ENCODE results near the gene CAMK2B.

The CAMK2B gene

GRCh38 chr7:44286618-44287487, 38.5 kb downstream of the CAMK2B start:
- H3K4me1 ChIP-seq (ENCODE audit: control extremely low read depth in 1 of 4, control insufficient read depth in 4 of 4, insufficient read depth in 4 of 4, low read length in 3 of 4): peaks cover 0 to 19% (median 10%) of the 10 kb centered on the region in 4 experiments

GRCh38 chr7:44286182-44286617, 39.2 kb downstream of the CAMK2B start:
- Histone ChIP-seq H3K4me3 (ENCODE audit: control insufficient read depth in 1 of 7, extremely low read depth in 1 of 7, insufficient read depth in 4 of 7, low read depth in 2 of 7, low read length in 6 of 7) (no peak overlapping the region), H3K9me3 (ENCODE audit: control extremely low read depth in 1 of 5, control insufficient read depth in 4 of 5, insufficient read depth in 2 of 5, low read depth in 1 of 5, low read length in 4 of 5) (no peaks in the 10 kb centered on the region), H3K36me3 (ENCODE audit: control insufficient read depth in 4 of 4, insufficient read depth in 4 of 4, low read length in 3 of 4) (no peaks in the 10 kb centered on the region), H3K4me1 (ENCODE audit: control extremely low read depth in 1 of 4, control insufficient read depth in 4 of 4, insufficient read depth in 4 of 4, low read length in 3 of 4) (peaks cover 0 to 13% (median 6%) of the 10 kb centered on the region in 4 experiments), H3K27ac (ENCODE audit: insufficient read depth in 1 of 2, low read depth in 1 of 2, low read length in 2 of 2, poor library complexity in 1 of 2, severe bottlenecking in 2 of 2) (no peak overlapping the region), H3K27me3 (replicated peaks in 2 of 5; ENCODE audit: control insufficient read depth in 4 of 5, insufficient read depth in 5 of 5, low read length in 4 of 5) (no peaks in the 10 kb centered on the region)
- CTCF ChIA-PET: no interaction called here
- no peak for DNase-seq
- 99% methylated on average over 17 of the region's 17 CpGs for WGBS (ENCODE audit: insufficient coverage)
- POLR2A ChIA-PET: no interaction called here

More at GRCh38 chr7:44286618-44287487, 38.5 kb downstream of the CAMK2B start:
- ChIA-PET CTCF (no interaction called here), POLR2A (no interaction called here)
- Histone ChIP-seq H3K4me3 (ENCODE audit: control insufficient read depth in 1 of 7, extremely low read depth in 1 of 7, insufficient read depth in 4 of 7, low read depth in 2 of 7, low read length in 6 of 7) (no peak overlapping the region), H3K9me3 (ENCODE audit: control extremely low read depth in 1 of 5, control insufficient read depth in 4 of 5, insufficient read depth in 2 of 5, low read depth in 1 of 5, low read length in 4 of 5) (no peaks in the 10 kb centered on the region), H3K36me3 (ENCODE audit: control insufficient read depth in 4 of 4, insufficient read depth in 4 of 4, low read length in 3 of 4) (no peaks in the 10 kb centered on the region), H3K27me3 (replicated peaks in 2 of 5; ENCODE audit: control insufficient read depth in 4 of 5, insufficient read depth in 5 of 5, low read length in 4 of 5) (peaks cover 0 to 3% (median 0%) of the 10 kb centered on the region in 5 experiments), H3K27ac (ENCODE audit: insufficient read depth in 1 of 2, low read depth in 1 of 2, low read length in 2 of 2, poor library complexity in 1 of 2, severe bottlenecking in 2 of 2) (no peak overlapping the region)
- WGBS (ENCODE audit: insufficient coverage): 95% methylated on average over 14 of the region's 20 CpGs
- peak in 1 of 3 donors; percentile 18 for DNase-seq

- DNase-seq: no peak
- CTCF ChIA-PET: no interaction called here
These were observed 39.8 kb downstream of the CAMK2B start for GRCh38 chr7:44285561-44285960.

DNA sequence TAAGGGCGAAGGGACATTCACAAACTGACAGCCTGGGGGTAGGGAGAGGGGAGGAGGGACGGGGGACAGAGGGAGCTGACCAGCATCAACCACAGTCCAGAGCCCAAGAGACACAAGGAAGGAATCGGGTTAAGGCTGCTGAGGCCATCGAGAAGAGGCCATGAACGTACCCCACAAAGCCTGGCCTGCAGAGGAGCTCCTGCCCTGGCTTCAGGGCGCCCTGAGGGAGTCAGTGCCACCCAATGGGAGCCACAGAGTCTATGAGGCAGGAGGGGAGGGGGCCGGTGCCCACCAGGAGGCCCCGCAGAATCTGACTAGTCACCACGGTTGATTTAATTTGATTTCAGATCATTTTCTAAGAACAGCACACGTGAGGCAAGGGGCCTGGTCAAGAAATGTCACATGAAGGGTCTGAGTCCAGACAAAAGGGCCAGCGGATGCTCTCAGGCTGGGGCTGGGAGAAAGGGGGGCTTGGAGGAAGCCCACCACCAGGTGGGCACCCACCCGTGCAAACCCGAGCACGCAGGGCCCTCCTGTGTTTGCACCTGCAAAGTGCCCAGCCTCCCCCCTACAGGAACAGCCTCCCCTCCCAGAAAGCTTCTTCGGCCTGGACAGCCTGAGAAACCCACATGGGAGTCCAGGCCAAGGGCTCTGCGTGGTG, 40.4 kb downstream of the CAMK2B start:
- Histone ChIP-seq H3K4me1 (ENCODE audit: control extremely low read depth in 1 of 4, control insufficient read depth in 4 of 4, insufficient read depth in 4 of 4, low read length in 3 of 4) (peaks cover 0 to 5% (median 2%) of the 10 kb centered on the region in 4 experiments), H3K36me3 (ENCODE audit: control insufficient read depth in 4 of 4, insufficient read depth in 4 of 4, low read length in 3 of 4) (no peaks in the 10 kb centered on the region), H3K9me3 (ENCODE audit: control extremely low read depth in 1 of 5, control insufficient read depth in 4 of 5, insufficient read depth in 2 of 5, low read depth in 1 of 5, low read length in 4 of 5) (no peaks in the 10 kb centered on the region), H3K4me3 (ENCODE audit: control insufficient read depth in 1 of 7, extremely low read depth in 1 of 7, insufficient read depth in 4 of 7, low read depth in 2 of 7, low read length in 6 of 7) (no peak overlapping the region), H3K27me3 (replicated peaks in 2 of 5; ENCODE audit: control insufficient read depth in 4 of 5, insufficient read depth in 5 of 5, low read length in 4 of 5) (no peaks in the 10 kb centered on the region), H3K27ac (ENCODE audit: insufficient read depth in 1 of 2, low read depth in 1 of 2, low read length in 2 of 2, poor library complexity in 1 of 2, severe bottlenecking in 2 of 2) (no peak overlapping the region)
- ChIA-PET CTCF (no interaction called here), POLR2A (no interaction called here)
- 97% methylated on average over 14 of the region's 16 CpGs for WGBS (ENCODE audit: insufficient coverage)
- DNase-seq: no peak

More at GRCh38 chr7:44285561-44285960, 39.8 kb downstream of the CAMK2B start:
- WGBS (ENCODE audit: insufficient coverage): 98% methylated on average over 5 of the region's 24 CpGs
- no peaks in the 10 kb centered on the region for H3K36me3 ChIP-seq (ENCODE audit: control insufficient read depth in 4 of 4, insufficient read depth in 4 of 4, low read length in 3 of 4)
- no peaks in the 10 kb centered on the region for H3K9me3 ChIP-seq (ENCODE audit: control extremely low read depth in 1 of 5, control insufficient read depth in 4 of 5, insufficient read depth in 2 of 5, low read depth in 1 of 5, low read length in 4 of 5)
- H3K4me3 ChIP-seq (ENCODE audit: control insufficient read depth in 1 of 7, extremely low read depth in 1 of 7, insufficient read depth in 4 of 7, low read depth in 2 of 7, low read length in 6 of 7): no peak overlapping the region
- H3K27me3 ChIP-seq (replicated peaks in 2 of 5; ENCODE audit: control insufficient read depth in 4 of 5, insufficient read depth in 5 of 5, low read length in 4 of 5): no peaks in the 10 kb centered on the region
- H3K27ac ChIP-seq (ENCODE audit: insufficient read depth in 1 of 2, low read depth in 1 of 2, low read length in 2 of 2, poor library complexity in 1 of 2, severe bottlenecking in 2 of 2): no peak overlapping the region
- POLR2A ChIA-PET: no interaction called here
- peaks cover 0 to 9% (median 4%) of the 10 kb centered on the region in 4 experiments for H3K4me1 ChIP-seq (ENCODE audit: control extremely low read depth in 1 of 4, control insufficient read depth in 4 of 4, insufficient read depth in 4 of 4, low read length in 3 of 4)

DNA sequence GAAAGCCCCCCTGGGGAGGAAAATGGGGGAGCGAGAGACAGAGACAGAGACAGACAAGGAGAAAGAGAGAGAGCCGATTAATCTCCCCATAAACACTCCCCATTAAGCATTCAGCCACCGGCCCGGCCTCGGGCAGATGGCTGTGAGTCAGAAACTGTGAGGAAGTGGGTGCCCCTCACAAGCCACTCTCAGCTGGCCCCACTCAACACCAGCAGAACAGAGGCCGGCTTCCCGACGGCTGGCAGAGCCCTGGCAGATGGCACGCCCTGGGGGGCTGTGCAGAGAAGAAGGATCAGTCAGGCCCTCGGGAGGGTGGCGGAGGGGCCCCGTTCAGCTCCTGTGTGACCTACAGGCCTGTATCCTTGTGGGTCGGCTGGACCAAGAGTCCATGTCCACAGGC, 41.2 kb downstream of the CAMK2B start:
- no peaks in the 10 kb centered on the region for H3K27me3 ChIP-seq (replicated peaks in 2 of 5; ENCODE audit: control insufficient read depth in 4 of 5, insufficient read depth in 5 of 5, low read length in 4 of 5)
- H3K27ac ChIP-seq (ENCODE audit: insufficient read depth in 1 of 2, low read depth in 1 of 2, low read length in 2 of 2, poor library complexity in 1 of 2, severe bottlenecking in 2 of 2): no peak overlapping the region
- no peaks in the 10 kb centered on the region for H3K9me3 ChIP-seq (ENCODE audit: control extremely low read depth in 1 of 5, control insufficient read depth in 4 of 5, insufficient read depth in 2 of 5, low read depth in 1 of 5, low read length in 4 of 5)
- DNase-seq: peak in 2 of 3 donors; percentile 44 to 62
- POLR2A ChIA-PET: no interaction called here
- no peak overlapping the region for H3K4me3 ChIP-seq (ENCODE audit: control insufficient read depth in 1 of 7, extremely low read depth in 1 of 7, insufficient read depth in 4 of 7, low read depth in 2 of 7, low read length in 6 of 7)
- CTCF ChIA-PET: no interaction called here
- peaks cover 0 to 3% (median 2%) of the 10 kb centered on the region in 4 experiments for H3K4me1 ChIP-seq (ENCODE audit: control extremely low read depth in 1 of 4, control insufficient read depth in 4 of 4, insufficient read depth in 4 of 4, low read length in 3 of 4)
- WGBS (ENCODE audit: insufficient coverage): 89% methylated on average over 9 of the region's 13 CpGs
- H3K36me3 ChIP-seq (ENCODE audit: control insufficient read depth in 4 of 4, insufficient read depth in 4 of 4, low read length in 3 of 4): no peaks in the 10 kb centered on the region

DNA sequence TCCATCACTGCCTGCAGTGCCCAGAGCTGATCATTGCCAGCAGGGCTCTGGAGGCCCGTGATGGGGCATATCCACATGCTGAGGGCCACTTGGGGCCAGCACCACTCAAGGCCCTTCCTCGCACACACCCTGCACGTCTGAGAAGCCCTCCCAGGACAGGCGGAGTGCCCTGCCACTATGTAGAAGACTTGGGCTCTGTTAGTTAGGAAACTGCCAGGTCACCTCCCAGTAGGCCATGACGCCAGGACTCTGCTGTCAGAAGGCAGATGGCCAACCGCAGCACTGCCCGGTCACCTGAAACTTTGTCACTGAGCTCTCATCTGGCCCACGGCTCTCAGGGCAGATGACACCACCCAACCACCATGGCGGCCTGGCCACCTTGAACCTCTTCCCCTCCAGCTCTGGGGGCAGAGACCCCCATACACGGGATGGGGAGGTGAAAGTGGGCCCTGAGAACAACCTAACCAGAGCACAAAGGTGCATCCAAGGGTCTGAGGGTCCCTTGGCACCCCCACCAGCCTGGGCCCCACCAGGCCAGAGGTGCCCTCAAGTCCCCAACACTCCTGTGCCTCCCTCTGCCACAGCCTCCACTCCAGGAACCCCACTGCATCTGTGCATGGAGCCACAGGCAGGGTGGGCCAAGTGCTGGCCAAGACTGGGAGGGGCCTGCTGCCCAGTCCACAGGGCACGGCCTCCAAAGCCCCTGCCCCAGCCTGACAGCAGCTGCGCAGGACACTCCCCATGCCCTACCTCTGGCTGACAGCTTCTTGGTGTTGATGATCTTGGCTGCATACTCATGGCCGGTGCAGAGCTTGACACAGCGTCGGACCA, 41.8 kb downstream of the CAMK2B start:
- DNase-seq: no peak
- Histone ChIP-seq H3K27me3 (replicated peaks in 2 of 5; ENCODE audit: control insufficient read depth in 4 of 5, insufficient read depth in 5 of 5, low read length in 4 of 5) (no peaks in the 10 kb centered on the region), H3K4me1 (ENCODE audit: control extremely low read depth in 1 of 4, control insufficient read depth in 4 of 4, insufficient read depth in 4 of 4, low read length in 3 of 4) (peaks cover 0 to 3% (median 2%) of the 10 kb centered on the region in 4 experiments), H3K4me3 (ENCODE audit: control insufficient read depth in 1 of 7, extremely low read depth in 1 of 7, insufficient read depth in 4 of 7, low read depth in 2 of 7, low read length in 6 of 7) (no peak overlapping the region), H3K27ac (ENCODE audit: insufficient read depth in 1 of 2, low read depth in 1 of 2, low read length in 2 of 2, poor library complexity in 1 of 2, severe bottlenecking in 2 of 2) (no peak overlapping the region), H3K9me3 (ENCODE audit: control extremely low read depth in 1 of 5, control insufficient read depth in 4 of 5, insufficient read depth in 2 of 5, low read depth in 1 of 5, low read length in 4 of 5) (no peaks in the 10 kb centered on the region), H3K36me3 (ENCODE audit: control insufficient read depth in 4 of 4, insufficient read depth in 4 of 4, low read length in 3 of 4) (no peaks in the 10 kb centered on the region)
- CTCF ChIA-PET: interaction anchor here (1.0 kb wide), 1 partner anchor 42 kb away, joined by 3 read pairs; no protein-coding TSS in a partner anchor
- 98% methylated on average over 11 of the region's 15 CpGs for WGBS (ENCODE audit: insufficient coverage)
- POLR2A ChIA-PET: no interaction called here
